NCI-H1694 (cell line): ENCODE measurements around the gene GRIK5.
A peak's percentile ranks its signal among the peaks of the same experiment; 100 is the strongest.
"Not testable (repeated sequence)": the region's sequence is repeated elsewhere in the genome, so short reads cannot be mapped to it uniquely, and the experiment has no call there.

Experiments
- DNase-seq: peaks from one replicate; lab custom pipeline; 2025; lab: John Stamatoyannopoulos, UW

The GRIK5 gene, protein sequence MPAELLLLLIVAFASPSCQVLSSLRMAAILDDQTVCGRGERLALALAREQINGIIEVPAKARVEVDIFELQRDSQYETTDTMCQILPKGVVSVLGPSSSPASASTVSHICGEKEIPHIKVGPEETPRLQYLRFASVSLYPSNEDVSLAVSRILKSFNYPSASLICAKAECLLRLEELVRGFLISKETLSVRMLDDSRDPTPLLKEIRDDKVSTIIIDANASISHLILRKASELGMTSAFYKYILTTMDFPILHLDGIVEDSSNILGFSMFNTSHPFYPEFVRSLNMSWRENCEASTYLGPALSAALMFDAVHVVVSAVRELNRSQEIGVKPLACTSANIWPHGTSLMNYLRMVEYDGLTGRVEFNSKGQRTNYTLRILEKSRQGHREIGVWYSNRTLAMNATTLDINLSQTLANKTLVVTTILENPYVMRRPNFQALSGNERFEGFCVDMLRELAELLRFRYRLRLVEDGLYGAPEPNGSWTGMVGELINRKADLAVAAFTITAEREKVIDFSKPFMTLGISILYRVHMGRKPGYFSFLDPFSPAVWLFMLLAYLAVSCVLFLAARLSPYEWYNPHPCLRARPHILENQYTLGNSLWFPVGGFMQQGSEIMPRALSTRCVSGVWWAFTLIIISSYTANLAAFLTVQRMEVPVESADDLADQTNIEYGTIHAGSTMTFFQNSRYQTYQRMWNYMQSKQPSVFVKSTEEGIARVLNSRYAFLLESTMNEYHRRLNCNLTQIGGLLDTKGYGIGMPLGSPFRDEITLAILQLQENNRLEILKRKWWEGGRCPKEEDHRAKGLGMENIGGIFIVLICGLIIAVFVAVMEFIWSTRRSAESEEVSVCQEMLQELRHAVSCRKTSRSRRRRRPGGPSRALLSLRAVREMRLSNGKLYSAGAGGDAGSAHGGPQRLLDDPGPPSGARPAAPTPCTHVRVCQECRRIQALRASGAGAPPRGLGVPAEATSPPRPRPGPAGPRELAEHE

DNA sequence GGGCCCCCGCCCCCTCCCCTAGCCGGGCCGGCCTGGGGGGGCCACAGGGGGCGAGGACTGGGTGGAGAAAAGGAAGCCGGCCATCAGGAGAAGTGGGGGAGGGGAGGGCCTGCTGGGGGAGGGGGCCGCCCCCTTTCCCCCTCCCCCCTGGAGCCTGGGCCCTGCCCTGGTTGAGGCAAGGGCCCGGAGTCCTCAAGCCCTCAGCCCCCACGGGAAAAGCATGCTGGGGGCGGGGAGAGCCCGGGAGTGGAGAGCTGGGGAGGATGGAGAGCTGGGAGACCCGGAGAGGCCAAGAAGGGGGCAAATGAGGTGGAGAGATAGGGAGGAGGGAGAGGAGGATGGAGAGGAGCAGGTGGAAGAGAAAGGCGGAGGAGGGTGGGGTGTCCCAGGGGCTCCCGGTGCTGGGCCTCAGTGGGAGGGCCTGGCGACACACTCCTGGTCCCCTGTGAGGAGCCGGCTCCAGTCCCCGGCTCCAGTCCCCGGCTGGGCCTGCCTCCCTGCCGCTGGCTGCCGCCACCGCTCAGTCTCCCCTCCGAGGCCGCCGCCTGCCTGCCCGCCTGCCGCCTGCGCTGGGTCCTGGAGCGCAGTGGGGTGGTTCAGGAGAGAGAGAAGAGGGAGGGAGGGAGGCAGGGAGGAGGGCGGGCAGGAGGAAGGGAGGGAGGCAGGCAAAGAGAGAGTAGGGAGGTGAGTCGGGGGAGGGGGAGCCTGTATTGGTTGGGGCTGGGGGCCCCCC, at the start of gene GRIK5:
Gene GRIK5 (minus strand): TSS at position 588 of the 733 bp plus-strand sequence. CDS start 4,436 bp downstream, outside the sequence.
- no peak for DNase-seq

GRCh38 chr19:42117076-42117475, 47.1 kb upstream of the GRIK5 start:
- DNase-seq, result no peak

DNA sequence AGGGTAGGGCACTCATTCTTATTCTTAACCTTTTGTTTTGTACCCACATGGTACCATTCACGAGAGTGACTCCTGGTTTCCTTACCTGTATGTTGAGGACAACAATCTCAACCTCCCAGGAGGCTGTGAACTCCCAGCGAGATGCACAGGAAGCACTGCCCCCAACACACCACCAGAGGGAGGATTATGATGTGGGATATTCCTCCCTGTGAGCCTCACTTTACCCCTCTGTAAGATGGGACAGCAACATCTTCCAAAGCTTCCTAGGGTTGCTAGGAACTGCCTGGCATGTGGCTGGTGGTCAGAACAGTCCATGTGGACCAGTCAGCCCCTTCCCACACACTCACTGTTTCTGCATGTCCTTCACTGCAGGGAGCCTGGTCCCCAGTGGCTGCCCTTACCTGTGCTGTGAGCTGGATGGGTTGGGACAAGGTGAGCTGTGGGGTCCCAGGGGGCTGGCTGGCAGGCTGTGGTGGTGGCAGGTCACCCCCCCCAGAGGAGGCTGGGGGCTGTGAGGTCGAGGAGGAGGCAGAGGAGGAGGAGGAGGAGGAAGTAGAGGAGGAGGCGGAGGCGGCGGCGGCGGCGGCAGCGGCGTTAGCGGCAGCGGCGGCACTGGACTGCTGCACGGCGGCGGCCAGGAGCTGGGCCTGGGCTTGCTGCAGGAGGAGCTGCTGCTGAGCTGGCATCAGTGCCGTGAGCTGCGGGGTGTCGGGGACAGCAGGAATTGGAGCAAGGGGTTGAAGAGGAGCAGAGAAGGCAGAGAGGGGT, 46.5 kb upstream of the GRIK5 start:
- no peak for DNase-seq

DNA sequence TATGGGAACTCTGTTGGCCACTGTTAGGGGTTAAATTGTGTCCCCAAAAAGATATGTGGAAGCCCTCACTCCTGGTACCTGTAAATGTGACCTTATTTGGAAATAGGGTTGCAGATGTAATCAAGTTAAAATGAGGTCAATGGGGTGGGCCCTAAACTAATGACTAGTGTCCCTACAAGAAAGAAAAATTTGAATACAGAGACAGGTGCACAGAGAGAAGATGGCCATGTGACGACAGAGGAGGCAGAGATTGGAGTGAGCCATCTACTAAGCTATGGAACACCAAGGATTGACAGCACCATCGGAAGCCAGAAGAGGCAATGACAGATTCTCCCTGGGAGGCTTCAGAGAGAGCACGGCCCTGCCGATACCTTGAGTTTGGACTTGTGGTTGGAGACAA, 45.7 kb upstream of the GRIK5 start:
- DNase-seq, result no peak

DNA sequence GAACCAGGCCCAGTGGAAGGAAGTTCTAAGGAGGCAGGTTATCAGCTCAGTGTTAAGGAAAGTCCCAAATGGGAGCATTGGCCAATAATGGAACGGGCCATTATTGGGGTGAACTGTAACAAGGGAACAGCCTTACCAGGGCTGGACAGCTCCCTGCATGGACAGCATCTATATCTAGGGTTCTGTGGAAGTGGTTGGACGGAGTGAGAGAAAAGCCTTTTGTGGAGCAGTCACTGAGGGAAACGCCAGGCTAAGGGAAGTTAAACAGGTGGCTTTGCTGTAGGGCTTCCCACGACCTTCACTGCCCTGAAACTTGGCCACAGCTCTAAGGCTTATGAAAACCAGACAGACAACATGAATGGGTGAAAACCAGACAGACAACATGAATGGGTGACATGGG, 45.2 kb upstream of the GRIK5 start:
- DNase-seq, result no peak

DNA sequence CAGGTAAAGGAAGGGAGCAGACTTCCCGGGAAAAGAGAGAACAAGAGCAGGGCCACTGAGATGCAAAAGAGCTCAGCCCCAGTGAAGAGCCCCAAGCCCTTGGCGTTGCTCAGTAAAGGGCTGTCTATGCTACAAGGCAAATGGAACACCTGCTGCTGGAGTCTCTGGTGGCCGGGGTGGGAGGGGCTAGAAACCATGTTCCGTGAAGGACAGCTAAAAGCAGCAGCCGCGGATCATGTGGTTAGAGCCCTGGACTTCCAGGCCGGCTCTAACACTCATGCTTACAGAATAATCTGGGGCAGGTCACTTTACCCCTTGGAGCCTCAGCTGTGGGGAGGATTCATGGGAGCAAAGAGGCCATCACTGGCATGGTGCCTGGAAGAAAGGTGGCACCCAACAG, 44.4 kb upstream of the GRIK5 start:
- no peak for DNase-seq

DNA sequence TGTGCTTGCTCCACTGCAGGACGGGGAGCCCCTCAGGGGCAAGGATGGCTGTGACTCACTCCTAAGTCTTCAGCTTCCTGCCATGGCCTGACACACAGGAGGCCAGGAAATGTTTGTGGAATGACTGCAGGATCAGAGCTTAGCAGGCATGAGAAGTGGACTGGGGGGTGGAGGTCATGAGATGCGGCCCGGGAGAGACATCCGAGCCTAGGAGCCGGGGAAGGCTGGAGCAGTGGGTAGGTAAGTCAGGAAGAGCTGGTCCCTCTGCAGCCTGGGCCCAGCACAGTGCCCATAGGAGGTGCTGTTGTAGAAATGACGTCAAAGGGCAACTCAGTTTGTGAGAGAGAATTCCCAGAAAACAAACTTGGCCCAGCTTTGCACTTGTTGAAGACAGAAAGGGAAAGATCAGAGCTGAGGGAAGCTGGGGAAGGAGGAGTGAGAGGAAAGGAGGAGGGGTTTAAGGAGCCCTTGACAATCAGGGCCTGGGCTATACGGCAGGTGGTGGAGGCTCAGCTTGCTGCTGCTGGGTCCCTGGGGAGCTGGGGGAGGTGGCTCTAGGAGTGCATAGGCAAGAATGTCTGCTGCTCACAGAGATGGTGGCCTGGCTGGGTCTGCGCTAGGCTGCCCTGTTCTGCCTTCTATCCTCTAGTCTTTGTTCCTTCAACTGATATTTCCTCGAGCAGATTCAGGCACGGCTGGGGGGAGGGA, 43.8 kb upstream of the GRIK5 start:
- no peak for DNase-seq

GRCh38 chr19:42111811-42112210, 41.8 kb upstream of the GRIK5 start:
- no peak for DNase-seq

GRCh38 chr19:42111384-42111783, 41.4 kb upstream of the GRIK5 start:
- no peak for DNase-seq

DNA sequence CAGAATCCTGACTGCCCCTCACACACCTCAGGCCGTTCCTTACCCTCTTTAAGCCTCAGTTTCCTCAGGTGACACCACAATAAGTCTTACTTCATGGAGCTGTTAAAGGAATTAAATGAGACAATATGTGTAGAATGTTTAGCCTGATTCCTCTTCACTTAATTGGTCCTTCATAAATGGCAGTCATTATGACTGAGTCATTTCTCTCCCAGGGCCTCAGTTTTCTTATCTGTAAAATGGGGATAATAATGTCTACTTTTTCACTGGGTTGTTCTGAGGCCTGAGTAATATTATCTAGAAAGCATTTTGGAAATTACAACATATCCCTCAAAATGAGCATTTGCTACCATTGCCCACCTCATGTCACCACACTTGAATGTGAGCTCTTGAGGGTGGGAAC, 40.7 kb upstream of the GRIK5 start:
- DNase-seq, result no peak

GRCh38 chr19:42109896-42110295, 39.9 kb upstream of the GRIK5 start:
- no peak for DNase-seq

GRCh38 chr19:42108527-42109389, 38.8 kb upstream of the GRIK5 start:
- DNase-seq, result peak; percentile 91

GRCh38 chr19:42105368-42105767, 35.4 kb upstream of the GRIK5 start:
- no peak for DNase-seq

DNA sequence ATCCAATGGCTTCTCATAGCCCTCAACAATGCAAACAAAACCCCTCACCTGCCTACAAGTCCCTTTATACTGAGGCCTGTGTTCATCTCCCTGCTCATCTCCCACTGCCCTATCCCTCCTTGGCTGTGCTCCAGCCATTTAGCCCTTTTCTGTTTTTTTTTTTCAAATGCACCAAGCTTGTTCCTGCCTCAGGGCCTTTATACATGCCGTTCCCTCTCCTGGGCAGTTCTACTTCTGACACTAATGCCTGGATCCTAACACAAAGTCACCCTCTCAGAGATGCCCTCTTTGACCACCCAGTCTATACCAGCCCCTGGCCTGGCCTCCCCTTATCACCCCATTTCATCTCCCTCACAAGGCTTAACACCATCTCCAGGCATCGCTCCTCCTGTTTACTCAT, 32.9 kb upstream of the GRIK5 start:
- no peak for DNase-seq

- DNase-seq, result not testable (repeated sequence)
Observed at GRCh38 chr19:42100241-42100640, 30.2 kb upstream of the GRIK5 start.

- DNase-seq, result no peak
Observed at GRCh38 chr19:42099336-42099925, 29.4 kb upstream of the GRIK5 start.

GRCh38 chr19:42098781-42099180, 28.8 kb upstream of the GRIK5 start:
- no peak for DNase-seq

GRCh38 chr19:42097461-42097860, 27.5 kb upstream of the GRIK5 start:
- no peak for DNase-seq

DNA sequence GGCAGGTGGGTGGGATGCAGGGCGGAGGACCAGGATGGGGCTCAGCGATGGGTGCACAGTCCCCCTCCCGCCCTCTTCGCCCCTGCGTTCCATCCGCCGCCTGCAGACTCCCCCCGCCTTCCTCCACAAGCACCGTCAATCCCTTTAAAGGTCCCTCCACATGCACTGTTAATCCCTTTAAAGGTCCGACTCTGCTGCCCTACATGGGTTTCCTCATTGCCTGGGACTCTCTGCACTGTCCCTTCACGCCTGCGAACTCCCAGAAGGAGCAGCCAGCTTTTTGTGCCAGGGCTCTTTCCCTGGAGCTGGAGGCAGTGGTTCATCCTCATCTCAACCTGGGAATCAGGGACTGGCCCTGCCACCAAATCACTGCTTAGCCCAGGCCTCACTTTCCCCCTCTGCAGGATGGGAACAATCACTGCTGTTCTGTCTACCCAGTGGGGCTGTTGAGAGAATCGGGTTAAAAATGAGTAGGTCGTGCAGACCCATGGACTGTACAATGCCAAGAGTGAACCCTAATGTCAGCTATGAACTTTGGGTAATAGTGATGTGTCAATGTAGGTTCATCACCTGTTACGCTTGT, 26.3 kb upstream of the GRIK5 start:
- DNase-seq, result no peak
